Measurements from ENCODE around the gene PARD3B.
"Not testable (repeated sequence)": the region's sequence is repeated elsewhere in the genome, so short reads cannot be mapped to it uniquely, and the experiment has no call there.

The PARD3B gene

DNA sequence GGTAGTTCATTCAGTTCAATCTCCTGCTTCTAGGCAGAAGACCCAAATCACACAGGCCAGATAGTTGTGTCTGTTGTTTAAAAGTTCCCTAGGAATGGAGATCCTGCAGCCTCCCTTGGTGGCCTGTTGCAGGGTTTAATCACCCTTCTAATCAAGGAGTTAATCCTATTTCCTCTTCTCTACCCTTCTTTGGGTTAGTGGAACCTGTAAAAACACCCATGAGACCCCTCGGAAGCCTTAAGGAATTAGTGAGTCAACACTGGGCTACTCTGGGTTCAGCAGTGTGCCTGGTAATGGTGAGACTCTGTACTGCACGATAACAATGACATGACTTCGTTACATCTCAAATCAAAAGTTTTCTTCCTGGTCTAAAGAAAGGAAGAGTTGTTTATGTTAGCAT is 919.4 kb downstream of the PARD3B start:
- no peak for DNase-seq (ENCODE audit: insufficient read length, low spot score)
- FAIRE-seq = no peak

- no peak for DNase-seq (ENCODE audit: insufficient read length, low spot score)
- no peak for FAIRE-seq
These were observed 920.5 kb downstream of the PARD3B start for GRCh38 chr2:205465791-205466190.

GRCh38 chr2:205471776-205472175 is 926.5 kb downstream of the PARD3B start:
- no peak for DNase-seq (ENCODE audit: insufficient read length, low spot score)
- no peak for FAIRE-seq

DNA sequence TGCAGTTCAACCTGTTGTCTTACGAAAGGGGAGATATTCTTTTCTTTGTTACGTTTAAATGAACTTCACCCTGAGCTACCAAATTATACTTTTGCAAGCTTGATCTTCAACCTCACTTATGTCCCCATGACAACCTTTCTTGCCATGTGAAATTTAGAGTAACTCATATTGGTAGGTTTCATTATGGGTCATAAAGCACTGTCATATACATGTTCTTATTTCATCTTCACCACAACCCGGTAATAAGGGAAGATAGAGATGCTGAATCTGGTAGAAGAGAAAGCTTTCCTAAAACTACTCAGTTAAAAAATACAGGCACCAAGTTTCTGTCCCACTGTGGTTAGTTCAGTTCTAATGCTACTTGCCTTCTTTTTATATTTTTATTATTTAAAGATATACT is 928.5 kb downstream of the PARD3B start:
- DNase-seq (ENCODE audit: insufficient read length, low spot score) = no peak

GRCh38 chr2:205474741-205475415 is 929.6 kb downstream of the PARD3B start:
- no peak for DNase-seq (ENCODE audit: insufficient read length, low spot score)
- no peak for FAIRE-seq

More for the DNA sequence above, 928.5 kb downstream of the PARD3B start:
- FAIRE-seq = no peak

DNA sequence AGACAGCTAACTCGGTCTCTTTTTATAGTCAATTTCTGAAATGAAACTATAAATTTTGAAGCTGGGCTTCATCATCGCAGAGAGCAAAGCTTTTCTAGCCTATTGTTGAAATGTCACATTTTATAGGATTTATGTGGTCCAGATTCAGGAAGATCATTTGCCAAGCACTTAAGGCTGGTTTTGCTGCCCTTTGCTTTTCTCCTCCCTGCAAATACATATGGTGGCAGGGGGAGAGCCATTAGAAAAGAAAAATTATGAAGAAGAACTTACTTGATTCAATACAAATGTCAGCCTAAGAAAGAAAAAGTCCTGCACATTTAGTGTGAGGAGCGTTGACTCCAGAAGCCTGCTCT is 930.1 kb downstream of the PARD3B start:
- no peak for DNase-seq (ENCODE audit: insufficient read length, low spot score)
- no peak for FAIRE-seq

DNA sequence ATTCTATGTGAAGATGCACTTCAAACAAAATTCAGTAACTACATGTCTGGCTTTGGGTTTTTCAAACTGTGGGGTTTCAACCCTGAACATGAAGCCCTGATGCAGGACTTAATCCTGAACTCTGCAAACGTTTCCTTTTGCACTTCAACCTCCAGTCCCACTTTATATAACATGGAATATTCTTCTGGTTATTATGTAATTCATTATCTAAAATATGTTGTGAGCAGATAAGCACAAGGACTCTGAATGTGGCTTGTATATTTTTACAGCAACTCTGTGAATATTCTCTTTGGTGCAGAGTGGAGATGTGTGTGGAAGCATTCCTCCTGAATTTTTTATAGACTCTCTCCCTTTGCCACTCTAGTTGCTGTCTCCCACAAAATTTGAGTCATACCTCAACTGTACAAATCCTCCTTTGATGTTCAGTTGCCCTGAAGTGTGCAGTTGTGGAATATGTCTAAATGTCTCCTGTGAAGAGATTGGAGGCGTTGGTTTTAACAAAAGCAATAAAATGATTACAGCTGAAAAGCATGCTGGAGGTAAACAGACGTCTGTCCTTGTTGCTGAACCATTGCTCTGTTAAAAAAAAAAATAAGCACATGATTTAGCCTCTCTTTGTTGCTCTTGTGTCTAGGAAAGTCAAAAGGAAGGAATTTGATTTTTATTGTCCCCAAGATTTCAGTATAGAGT is 931.9 kb downstream of the PARD3B start:
- DNase-seq (ENCODE audit: insufficient read length, low spot score) (no peak), FAIRE-seq (no peak)

GRCh38 chr2:205481861-205482260 is 936.6 kb downstream of the PARD3B start:
- no peak for DNase-seq (ENCODE audit: insufficient read length, low spot score)
- no peak for FAIRE-seq

GRCh38 chr2:205482399-205483081 is 937.3 kb downstream of the PARD3B start:
- FAIRE-seq (no peak), DNase-seq (ENCODE audit: insufficient read length, low spot score) (no peak)

GRCh38 chr2:205483095-205483494 is 937.8 kb downstream of the PARD3B start:
- FAIRE-seq (no peak), DNase-seq (ENCODE audit: insufficient read length, low spot score) (no peak)

DNA sequence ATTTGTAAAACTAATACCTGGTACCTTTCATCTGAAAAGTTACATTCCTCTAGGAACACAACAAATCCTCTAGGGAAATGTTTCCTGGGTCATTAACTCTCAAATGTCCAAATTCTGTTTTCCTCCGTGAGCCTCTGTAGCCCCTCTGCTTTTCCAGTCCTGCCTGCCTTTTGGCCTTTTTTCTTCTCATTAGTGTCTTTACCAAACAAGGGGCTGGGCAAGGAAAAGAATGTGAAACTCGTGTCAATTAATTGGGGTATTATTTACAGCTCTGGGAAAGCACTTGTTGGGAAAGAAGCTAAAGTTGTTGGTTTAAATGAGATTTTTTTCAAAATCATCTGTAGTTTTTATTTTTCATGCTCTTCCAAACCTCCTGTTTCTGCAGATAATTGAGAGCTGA is 938.9 kb downstream of the PARD3B start:
- DNase-seq (ENCODE audit: insufficient read length, low spot score) = no peak
- no peak for FAIRE-seq

GRCh38 chr2:205484764-205485163 is 939.5 kb downstream of the PARD3B start:
- DNase-seq (ENCODE audit: insufficient read length, low spot score) (no peak), FAIRE-seq (no peak)

DNA sequence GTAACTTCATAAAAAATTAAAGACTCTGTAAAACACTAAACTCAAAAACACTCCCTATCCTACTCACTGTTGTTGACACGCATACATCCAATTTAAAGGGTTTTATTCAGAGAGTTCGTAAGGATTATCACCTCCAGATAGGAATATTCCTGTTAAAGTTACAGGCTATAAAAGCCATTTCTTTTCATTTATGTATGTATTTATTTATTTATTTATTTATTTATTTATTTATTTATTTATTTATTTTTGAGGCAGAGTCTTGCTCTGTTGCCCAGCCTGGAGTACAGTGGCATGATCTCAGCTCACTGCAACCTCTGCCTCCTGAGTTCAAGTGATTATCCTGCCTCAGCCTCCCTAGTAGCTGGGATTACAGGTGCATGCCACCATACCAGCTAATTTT is 948.3 kb downstream of the PARD3B start:
- not testable (repeated sequence) for FAIRE-seq; DNase-seq (ENCODE audit: insufficient read length, low spot score)

- FAIRE-seq (no peak), DNase-seq (ENCODE audit: insufficient read length, low spot score) (no peak)
These were observed 949.4 kb downstream of the PARD3B start for GRCh38 chr2:205494537-205495235.

DNA sequence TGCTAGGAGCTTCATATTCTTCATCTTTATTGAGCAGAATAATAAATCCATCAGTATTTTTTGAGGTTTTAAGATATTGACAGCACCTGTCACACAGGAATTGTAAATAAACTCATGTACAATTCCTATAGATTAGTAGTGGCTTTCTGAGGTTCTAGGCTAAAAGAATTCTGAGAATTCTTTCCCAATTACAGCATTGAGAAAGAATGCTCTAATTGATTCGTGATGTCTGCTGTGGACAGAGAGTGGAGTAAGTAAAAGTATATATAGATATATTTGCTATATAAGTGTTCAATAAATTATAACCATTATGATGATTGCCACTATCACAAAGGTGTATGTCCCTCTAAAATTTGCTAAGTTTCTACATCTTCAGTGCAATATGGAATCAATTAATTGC is 950.5 kb downstream of the PARD3B start:
- no peak for DNase-seq (ENCODE audit: insufficient read length, low spot score)
- no peak for FAIRE-seq

DNA sequence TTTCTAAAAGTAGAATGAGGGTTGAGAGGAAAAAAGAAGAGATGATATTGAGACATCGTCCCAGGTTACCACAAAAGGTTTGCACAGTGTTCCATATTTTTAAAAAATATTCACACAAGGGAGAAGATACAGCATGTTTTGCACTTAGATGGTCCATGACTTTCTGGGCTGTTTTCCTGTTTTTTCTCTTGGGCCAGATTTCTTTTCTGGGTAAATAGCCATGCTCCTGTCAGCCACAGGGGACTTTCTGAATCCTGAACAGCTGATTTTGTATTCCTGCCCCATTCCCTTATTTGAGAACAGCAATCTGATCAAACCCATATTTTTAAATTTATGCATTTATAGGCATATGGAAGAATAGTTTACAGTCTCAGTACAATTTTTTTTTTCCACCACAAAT is 951.1 kb downstream of the PARD3B start:
- FAIRE-seq (no peak), DNase-seq (ENCODE audit: insufficient read length, low spot score) (no peak)

DNA sequence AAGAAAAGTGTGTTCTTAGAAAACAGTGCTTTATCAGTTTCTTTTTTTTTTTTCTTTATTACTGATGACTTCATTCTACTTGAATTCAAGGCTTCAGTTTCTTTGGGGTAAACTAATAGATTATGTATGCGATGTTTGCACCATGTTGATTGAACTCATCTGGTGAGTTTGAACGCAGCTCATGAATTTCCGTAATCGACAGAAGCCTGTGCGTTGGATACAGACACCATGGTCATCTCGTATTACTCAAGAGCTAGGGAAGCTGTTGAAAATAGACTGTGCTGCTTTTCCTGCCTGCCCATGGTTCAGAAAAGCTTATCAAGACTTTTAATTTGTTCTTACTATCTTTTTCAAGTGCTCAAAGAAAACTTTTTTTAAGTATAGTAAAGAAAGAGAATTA is 951.5 kb downstream of the PARD3B start:
- DNase-seq (ENCODE audit: insufficient read length, low spot score) = no peak
- FAIRE-seq = no peak

DNA sequence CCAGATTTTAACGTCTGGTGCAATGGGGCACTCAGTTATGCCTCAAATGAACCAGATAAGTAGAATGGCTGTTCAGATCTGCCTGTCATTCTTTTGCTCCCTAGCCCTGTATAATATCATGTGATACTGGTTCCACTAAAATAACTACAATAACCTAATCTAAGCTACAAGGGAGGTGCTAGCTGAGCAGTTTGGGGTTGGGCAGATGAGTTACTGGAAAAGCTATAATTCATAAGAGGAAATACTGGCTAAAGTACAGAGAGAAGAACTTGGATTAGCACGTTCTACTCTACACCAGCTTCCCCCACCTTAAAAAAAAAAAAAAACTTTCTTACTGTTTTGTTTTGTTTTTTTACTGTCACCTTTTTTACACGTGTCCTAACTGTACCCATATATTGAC is 953.7 kb downstream of the PARD3B start:
- no peak for DNase-seq (ENCODE audit: insufficient read length, low spot score)
- no peak for FAIRE-seq

- no peak for FAIRE-seq
- DNase-seq (ENCODE audit: insufficient read length, low spot score) = no peak
These were observed 954.8 kb downstream of the PARD3B start for GRCh38 chr2:205500065-205500464.

GRCh38 chr2:205500951-205501350 is 955.7 kb downstream of the PARD3B start:
- DNase-seq (ENCODE audit: insufficient read length, low spot score) = no peak

GRCh38 chr2:205501826-205502225 is 956.6 kb downstream of the PARD3B start:
- no peak for FAIRE-seq
- DNase-seq (ENCODE audit: insufficient read length, low spot score) = no peak

More at GRCh38 chr2:205500951-205501350, 955.7 kb downstream of the PARD3B start:
- FAIRE-seq = no peak
